ENCODE measurements around the gene IQCC. TPM values are rescaled to one million over a fixed set of nuclear protein-coding genes. Genes with fewer than 3 reads are reported as not detected.

The IQCC gene
- polyA plus RNA-seq, 1 donor from 2014 or later, result 7.5 TPM

- Histone ChIP-seq H4K20me1 (ENCODE audit: insufficient read depth) (no peaks in the 10 kb centered on the region), H3K4me3 (ENCODE audit: low read length) (peak overlapping the region; percentile 76), H3K79me2 (replicated peaks; ENCODE audit: insufficient read depth, low read length) (peaks cover 7% of the 10 kb centered on the region), H2AFZ (ENCODE audit: low read depth, low read length) (peak overlapping the region; percentile 40), H3K4me2 (ENCODE audit: low read length) (peak overlapping the region; percentile 68), H3K9ac (ENCODE audit: low read length) (peak overlapping the region; percentile 79), H3K27me3 (ENCODE audit: insufficient read depth, low read depth, low read length) (no peaks in the 10 kb centered on the region), H3K9me2 (ENCODE audit: insufficient read depth, low read length) (no peaks in the 10 kb centered on the region), H3K27ac (ENCODE audit: low read length) (peak overlapping the region; percentile 73), H3K9me3 (ENCODE audit: low read length) (no peaks in the 10 kb centered on the region), H3F3A (ENCODE audit: insufficient read depth, low read length, poor library complexity, severe bottlenecking) (no peaks in the 10 kb centered on the region), H3K36me3 (ENCODE audit: insufficient read depth, low read length) (no peaks in the 10 kb centered on the region)
- TF ChIP-seq POLR2AphosphoS5 (IDR thresholded peaks at IDR 0.05) (no peak), RAD21 (conservative IDR thresholded peaks at IDR 0.05) (no peak)
Measured at GRCh38 chr1:32204943-32205361, 519 bp upstream of the IQCC start.

DNA sequence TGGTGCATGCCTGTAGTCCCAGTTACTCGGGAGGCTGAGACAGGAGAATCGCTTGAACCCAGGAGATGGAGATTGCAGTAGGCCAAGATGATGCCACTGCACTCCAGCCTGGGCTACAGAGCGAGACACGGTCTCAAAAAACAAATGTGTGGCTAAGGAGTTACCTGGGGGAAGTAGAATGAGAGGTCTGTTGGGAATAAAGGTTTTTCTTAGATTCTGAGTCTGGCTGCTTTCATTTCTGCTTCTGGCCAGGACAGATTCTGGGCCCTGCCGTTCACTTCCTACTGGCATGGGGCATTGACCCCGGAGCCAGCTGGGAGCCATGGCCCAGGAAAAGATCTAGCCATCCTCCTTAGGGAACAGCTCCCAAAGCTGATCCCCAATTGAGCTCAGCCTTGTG, 3.0 kb downstream of the IQCC start:
- Histone ChIP-seq H3K79me2 (replicated peaks; ENCODE audit: insufficient read depth, low read length) (peaks cover 7% of the 10 kb centered on the region), H2AFZ (ENCODE audit: low read depth, low read length) (no peak overlapping the region), H3K9ac (ENCODE audit: low read length) (no peak overlapping the region), H3K4me3 (ENCODE audit: low read length) (no peak overlapping the region), H4K20me1 (ENCODE audit: insufficient read depth) (no peaks in the 10 kb centered on the region), H3K4me2 (ENCODE audit: low read length) (no peak overlapping the region), H3K36me3 (ENCODE audit: insufficient read depth, low read length) (no peaks in the 10 kb centered on the region), H3K27ac (ENCODE audit: low read length) (no peak overlapping the region), H3K9me3 (ENCODE audit: low read length) (no peaks in the 10 kb centered on the region), H3F3A (ENCODE audit: insufficient read depth, low read length, poor library complexity, severe bottlenecking) (no peaks in the 10 kb centered on the region), H3K27me3 (ENCODE audit: insufficient read depth, low read depth, low read length) (no peaks in the 10 kb centered on the region), H3K9me2 (ENCODE audit: insufficient read depth, low read length) (no peaks in the 10 kb centered on the region)
- TF ChIP-seq REST (IDR thresholded peaks at IDR 0.05; ENCODE audit: borderline replicate concordance) (no peak), TAF1 (IDR thresholded peaks at IDR 0.05; ENCODE audit: low read depth) (no peak), MXI1 (conservative IDR thresholded peaks at IDR 0.05; ENCODE audit: poor library complexity, severe bottlenecking) (no peak), RAD21 (conservative IDR thresholded peaks at IDR 0.05) (no peak), CTCF (IDR thresholded peaks at IDR 0.05; ENCODE audit: poor library complexity, severe bottlenecking) (no peak), POLR2AphosphoS5 (IDR thresholded peaks at IDR 0.05) (no peak), EP300 (conservative IDR thresholded peaks at IDR 0.05; ENCODE audit: poor library complexity, severe bottlenecking) (no peak), EZH2 (IDR thresholded peaks at IDR 0.05; ENCODE audit: borderline replicate concordance, insufficient read depth, low read length, poor library complexity, severe bottlenecking) (no peak), SMC3 (conservative IDR thresholded peaks at IDR 0.05; ENCODE audit: poor library complexity) (no peak)

- TF ChIP-seq REST (IDR thresholded peaks at IDR 0.05; ENCODE audit: borderline replicate concordance) (no peak), SMC3 (conservative IDR thresholded peaks at IDR 0.05; ENCODE audit: poor library complexity) (no peak), TAF1 (IDR thresholded peaks at IDR 0.05; ENCODE audit: low read depth) (no peak), RAD21 (conservative IDR thresholded peaks at IDR 0.05) (no peak), MXI1 (conservative IDR thresholded peaks at IDR 0.05; ENCODE audit: poor library complexity, severe bottlenecking) (no peak), EP300 (conservative IDR thresholded peaks at IDR 0.05; ENCODE audit: poor library complexity, severe bottlenecking) (no peak), EZH2 (IDR thresholded peaks at IDR 0.05; ENCODE audit: borderline replicate concordance, insufficient read depth, low read length, poor library complexity, severe bottlenecking) (no peak), CTCF (IDR thresholded peaks at IDR 0.05; ENCODE audit: poor library complexity, severe bottlenecking) (no peak), POLR2AphosphoS5 (IDR thresholded peaks at IDR 0.05) (no peak)
- Histone ChIP-seq H3F3A (ENCODE audit: insufficient read depth, low read length, poor library complexity, severe bottlenecking) (no peaks in the 10 kb centered on the region), H3K9ac (ENCODE audit: low read length) (no peak within 1 kb of the TSS), H2AFZ (ENCODE audit: low read depth, low read length) (no peak within 1 kb of the TSS), H3K9me2 (ENCODE audit: insufficient read depth, low read length) (no peaks in the 10 kb centered on the region), H3K27ac (ENCODE audit: low read length) (no peak within 1 kb of the TSS), H3K79me2 (replicated peaks; ENCODE audit: insufficient read depth, low read length) (peaks cover 7% of the 10 kb centered on the region), H3K9me3 (ENCODE audit: low read length) (no peaks in the 10 kb centered on the region), H3K36me3 (ENCODE audit: insufficient read depth, low read length) (no peaks in the 10 kb centered on the region), H3K27me3 (ENCODE audit: insufficient read depth, low read depth, low read length) (no peaks in the 10 kb centered on the region), H4K20me1 (ENCODE audit: insufficient read depth) (no peaks in the 10 kb centered on the region), H3K4me3 (ENCODE audit: low read length) (no peak within 1 kb of the TSS), H3K4me2 (ENCODE audit: low read length) (no peak within 1 kb of the TSS)
Measured at GRCh38 chr1:32208891-32209328, 3.4 kb downstream of the IQCC start, which contains the start of gene DCDC2B. Gene DCDC2B (plus strand): TSS chr1:32209089. CDS start chr1:32209094, 5 bp downstream.
